Liver (tissue), 3 donors: ENCODE measurements around the gene ASPSCR1.

Source experiments
- CTCF ChIP-seq: fragments of 150-350 bp; IDR thresholded peaks from 2 replicates; pipeline ENCODE4 v1.5.1; 2017; ENCODE audit warnings: improper control_type of control experiment, low read depth, low read length; ENCODE audit not compliant: missing input control
- EGR1 ChIP-seq, 2 donors: IDR thresholded peaks; 2 replicates each; pipeline ENCODE4 v1.6.1; 2016 to 2018; ENCODE audit warnings: antibody characterized with exemption in 2 of 2, low read depth in 2 of 2
- GABPA ChIP-seq, 2 donors: IDR thresholded peaks in 1 of 2; conservative IDR thresholded peaks in 1 of 2; 2 replicates each; pipeline ENCODE4 v1.6.1; 2016; ENCODE audit warnings: antibody characterized with exemption in 2 of 2, mild to moderate bottlenecking in 1 of 2, moderate library complexity in 1 of 2
- HNF4A ChIP-seq, 2 donors: conservative IDR thresholded peaks; 2 replicates each; pipeline ENCODE4 v1.6.1; 2016; ENCODE audit warnings: antibody characterized with exemption in 2 of 2, mild to moderate bottlenecking in 2 of 2
- HNF4G ChIP-seq: IDR thresholded peaks from 2 replicates; pipeline ENCODE4 v1.6.1; 2016; ENCODE audit warnings: antibody characterized with exemption
- JUND ChIP-seq, 2 donors: IDR thresholded peaks; 2 replicates each; pipeline ENCODE4 v1.6.1; 2016; ENCODE audit warnings: antibody characterized with exemption in 2 of 2
- MAX ChIP-seq: IDR thresholded peaks from 2 replicates; pipeline ENCODE4 v1.6.1; 2016; ENCODE audit warnings: antibody characterized with exemption
- NR2F2 ChIP-seq: IDR thresholded peaks from 2 replicates; pipeline ENCODE4 v1.6.1; 2016; ENCODE audit warnings: antibody characterized with exemption
- RAD21 ChIP-seq, 2 donors: IDR thresholded peaks; 2 replicates each; pipeline ENCODE4 v1.6.1; 2016; ENCODE audit warnings: antibody characterized with exemption in 2 of 2, mild to moderate bottlenecking in 2 of 2
- SP1 ChIP-seq: IDR thresholded peaks from 2 replicates; pipeline ENCODE4 v1.6.1; 2018; ENCODE audit warnings: antibody characterized with exemption, mild to moderate bottlenecking
- TAF1 ChIP-seq: conservative IDR thresholded peaks from 2 replicates; pipeline ENCODE4 v1.6.1; 2016; ENCODE audit warnings: antibody characterized with exemption, mild to moderate bottlenecking
- YY1 ChIP-seq: IDR thresholded peaks from 2 replicates; pipeline ENCODE4 v1.6.1; 2016; ENCODE audit warnings: antibody characterized with exemption, mild to moderate bottlenecking
- ZBTB33 ChIP-seq: IDR thresholded peaks from 2 replicates; pipeline ENCODE4 v1.6.1; 2016; ENCODE audit warnings: antibody characterized with exemption
- donor health status: healthy.
- donor health status: healthy.

- TF ChIP-seq JUND (IDR thresholded peaks at IDR 0.05) (no peak), CTCF (no peak), RAD21 (IDR thresholded peaks at IDR 0.05) (no peak), YY1 (no peak), SP1 (no peak), ZBTB33 (no peak), HNF4G (no peak), EGR1 (IDR thresholded peaks at IDR 0.05; ENCODE audit: low read depth in 2 of 2) (no peak), TAF1 (no peak), HNF4A (conservative IDR thresholded peaks at IDR 0.05) (no peak), GABPA (IDR thresholded peaks at IDR 0.05 in 1 of 2, conservative IDR thresholded peaks at IDR 0.05 in 1 of 2) (peak in 1 of 2 donors; percentile 11), MAX (no peak), NR2F2 (no peak)
Observed at GRCh38 chr17:82050761-82051641, 73.6 kb downstream of the ASPSCR1 start.
